G401 (cell line): ENCODE results near the gene KRTAP5-9. TPM values are rescaled to one million over a fixed set of nuclear protein-coding genes. Genes with fewer than 3 reads are reported as not detected.
A peak's percentile ranks its signal among the peaks of the same experiment; 100 is the strongest.
"Not testable (repeated sequence)": the region's sequence is repeated elsewhere in the genome, so short reads cannot be mapped to it uniquely, and the experiment has no call there.

Experiments used
- DNase-seq: peaks from one replicate; pipeline ENCODE4 v3.0.0-alpha.2; 2015; ENCODE audit warnings: low spot score
- in situ Hi-C: cut with HindIII; loops from 2 replicates; pipeline ENCODE4 v1.10.0; 2016; ENCODE audit warnings: low sequenced_read_pairs, mixed read lengths
- total RNA-seq: library from RNA; depleted of rRNA; stranded (reverse); fragments of >200 nt; shearing (Covaris generic); gene quantifications from 2 replicates; pipeline ENCODE4 v1.2.3, GENCODE V29; 2014

KRTAP5-9 gene
- total RNA-seq, 1 experiment from 2014 or later = not detected

DNA sequence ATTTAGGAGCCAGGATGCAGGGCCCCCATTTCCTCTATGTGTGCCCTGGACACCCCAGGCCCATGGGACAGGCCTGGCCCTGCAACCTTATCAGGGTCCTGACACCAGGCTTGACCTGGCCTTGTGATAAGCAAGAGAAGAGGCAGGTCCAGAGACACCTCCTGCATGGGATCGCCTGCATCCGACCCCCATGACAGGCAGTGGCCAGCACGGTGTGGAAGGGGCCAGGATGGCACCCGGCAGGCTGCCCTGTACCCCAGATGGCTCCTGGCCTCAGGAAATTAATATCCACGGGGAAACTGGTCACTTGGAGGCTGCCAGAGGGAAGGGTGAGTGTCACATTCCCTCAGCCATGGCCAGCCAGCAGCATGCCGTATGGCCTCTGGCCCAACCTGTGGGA is 6.8 kb downstream of the KRTAP5-9 start:
- in situ Hi-C loops = no loop called here
- no peak for DNase-seq

- no peak for DNase-seq
- in situ Hi-C loops = no loop called here
Measured at GRCh38 chr11:71555508-71555907, 7.3 kb downstream of the KRTAP5-9 start.

DNA sequence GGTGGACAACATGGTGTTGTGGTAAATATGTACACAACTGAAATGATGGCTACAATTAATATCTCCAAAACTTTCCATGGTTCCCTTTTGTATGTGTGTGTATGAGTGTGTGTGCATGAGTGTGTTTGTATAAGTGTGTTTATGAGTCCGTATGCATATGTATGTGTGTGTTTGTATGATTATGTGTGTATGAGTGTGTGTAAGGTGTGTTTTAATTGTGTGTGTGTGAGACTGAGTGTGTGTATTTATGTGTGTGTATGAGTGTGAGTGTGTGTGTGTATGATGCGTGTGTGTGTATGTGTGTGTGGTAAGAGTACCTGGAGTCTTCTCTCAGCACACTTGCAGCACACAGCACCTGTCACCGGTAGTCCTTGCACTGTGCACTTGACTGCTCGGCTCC is 7.8 kb downstream of the KRTAP5-9 start:
- no peak for DNase-seq
- in situ Hi-C loops = no loop called here

GRCh38 chr11:71557257-71557656 is 9.0 kb downstream of the KRTAP5-9 start:
- DNase-seq = no peak
- in situ Hi-C loops = no loop called here

- in situ Hi-C loops = no loop called here
- DNase-seq = peak; percentile 14
Measured at GRCh38 chr11:71558996-71559395, 10.8 kb downstream of the KRTAP5-9 start.

DNA sequence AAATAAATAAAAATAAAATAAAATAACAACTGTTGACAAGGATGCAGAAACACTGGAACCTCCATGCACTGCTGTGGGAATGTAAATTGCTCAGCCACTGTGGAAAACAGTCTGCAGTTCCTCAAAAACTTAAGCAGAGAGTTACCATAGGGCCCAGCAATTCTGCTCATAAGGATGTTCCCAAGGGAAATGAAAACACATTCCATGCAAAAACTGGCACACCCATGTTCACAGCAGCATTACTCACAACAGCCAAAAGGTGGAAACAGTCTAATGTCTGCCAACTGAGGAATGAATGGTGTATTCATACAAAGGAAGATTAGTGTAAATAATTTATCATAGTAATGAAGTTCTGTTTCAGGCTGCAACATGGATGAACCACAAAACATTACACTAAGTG is 13.9 kb downstream of the KRTAP5-9 start:
- in situ Hi-C loops = no loop called here
- no peak for DNase-seq

DNA sequence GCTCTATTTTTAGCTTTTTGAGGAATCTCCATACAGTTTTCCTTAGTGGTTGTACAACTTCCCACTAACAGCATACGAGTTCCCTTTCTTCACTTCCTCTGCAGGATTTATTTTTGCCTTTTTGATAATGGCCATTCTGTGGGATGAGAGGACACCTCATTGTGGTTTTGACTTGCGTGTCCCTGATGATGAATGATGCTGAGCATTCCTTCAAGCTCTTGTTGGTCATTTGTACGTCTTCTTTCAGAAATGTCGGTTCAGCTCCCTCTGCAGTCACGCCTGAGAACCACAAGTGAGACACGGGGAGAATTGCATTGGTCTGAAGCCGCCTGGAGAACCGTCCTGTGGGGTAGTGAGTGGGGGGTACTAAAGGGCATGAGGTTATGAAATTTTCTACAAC is 15.2 kb downstream of the KRTAP5-9 start:
- peak; percentile 16 for DNase-seq
- in situ Hi-C loops = no loop called here

DNA sequence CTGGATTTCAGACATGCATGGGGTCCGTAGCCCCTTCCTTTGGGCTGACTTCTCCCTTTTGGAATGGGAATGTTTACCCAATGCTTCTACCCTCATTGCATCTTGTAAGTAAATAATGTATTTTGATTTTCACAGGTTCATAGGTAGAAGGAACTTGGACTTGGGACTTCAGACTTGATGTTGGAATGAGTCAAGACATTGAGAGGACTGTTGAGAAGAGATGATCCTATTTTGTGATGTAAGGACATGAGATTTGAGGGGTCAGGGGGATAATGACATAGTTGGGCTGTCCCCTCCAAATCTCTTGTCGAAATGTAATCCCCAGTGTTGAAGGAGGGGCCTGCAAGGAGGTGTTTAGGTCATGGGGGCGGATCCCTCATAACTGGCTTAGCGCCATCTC is 16.2 kb downstream of the KRTAP5-9 start:
- DNase-seq = no peak
- in situ Hi-C loops = no loop called here

DNA sequence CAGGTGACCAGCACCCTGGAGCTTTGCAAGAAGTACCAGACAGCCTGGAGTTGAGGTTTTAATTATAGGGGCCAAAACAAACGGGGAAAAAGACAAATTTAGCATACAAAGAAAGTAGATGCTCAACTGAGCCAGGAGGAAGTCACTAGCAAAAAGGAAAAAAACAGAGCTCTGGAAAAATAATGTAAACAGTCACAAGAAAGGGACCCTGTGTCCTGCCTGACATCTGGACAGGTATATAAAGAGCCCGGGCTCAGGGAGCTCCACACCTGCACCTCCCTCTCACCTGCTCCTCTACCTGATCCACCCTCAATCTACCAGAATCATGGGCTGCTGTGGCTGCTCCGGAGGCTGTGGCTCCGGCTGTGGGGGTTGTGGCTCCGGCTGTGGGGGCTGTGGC is 17.0 kb downstream of the KRTAP5-9 start, which contains the start of gene KRTAP5-10:
KRTAP5-10 (plus strand) TSS at position 301 of the 400 bp plus-strand sequence; CDS start at position 326, 25 bp downstream.
- in situ Hi-C loops = no loop called here

DNA sequence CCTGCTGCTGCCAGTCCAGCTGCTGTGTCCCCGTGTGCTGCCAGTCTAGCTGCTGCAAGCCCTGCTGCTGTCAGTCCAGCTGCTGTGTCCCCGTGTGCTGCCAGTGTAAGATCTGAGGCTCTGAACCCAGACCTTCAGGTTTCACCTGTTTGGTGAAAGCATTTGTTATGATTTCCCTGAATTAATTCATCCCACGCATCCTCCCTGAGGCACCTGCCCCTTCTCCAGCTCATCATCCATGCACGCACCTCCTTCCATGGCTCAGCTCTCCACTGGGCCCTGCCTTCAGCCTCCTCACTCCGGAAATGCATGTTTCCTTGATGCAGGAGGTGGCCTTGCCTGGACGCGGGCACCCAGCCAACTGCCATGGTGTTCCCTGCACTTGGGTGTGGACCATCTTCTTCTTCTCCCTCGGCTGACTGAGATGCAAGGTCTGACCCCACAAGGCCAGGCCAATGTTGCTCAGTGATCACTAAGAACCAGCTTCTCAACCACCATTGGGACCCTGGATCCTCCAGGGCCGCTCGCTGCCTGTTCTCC is 17.9 kb downstream of the KRTAP5-9 start:
- in situ Hi-C loops = no loop called here
- peak; percentile 14 for DNase-seq

More for the DNA sequence above, 17.0 kb downstream of the KRTAP5-9 start, which contains the start of gene KRTAP5-10:
- DNase-seq = no peak

DNA sequence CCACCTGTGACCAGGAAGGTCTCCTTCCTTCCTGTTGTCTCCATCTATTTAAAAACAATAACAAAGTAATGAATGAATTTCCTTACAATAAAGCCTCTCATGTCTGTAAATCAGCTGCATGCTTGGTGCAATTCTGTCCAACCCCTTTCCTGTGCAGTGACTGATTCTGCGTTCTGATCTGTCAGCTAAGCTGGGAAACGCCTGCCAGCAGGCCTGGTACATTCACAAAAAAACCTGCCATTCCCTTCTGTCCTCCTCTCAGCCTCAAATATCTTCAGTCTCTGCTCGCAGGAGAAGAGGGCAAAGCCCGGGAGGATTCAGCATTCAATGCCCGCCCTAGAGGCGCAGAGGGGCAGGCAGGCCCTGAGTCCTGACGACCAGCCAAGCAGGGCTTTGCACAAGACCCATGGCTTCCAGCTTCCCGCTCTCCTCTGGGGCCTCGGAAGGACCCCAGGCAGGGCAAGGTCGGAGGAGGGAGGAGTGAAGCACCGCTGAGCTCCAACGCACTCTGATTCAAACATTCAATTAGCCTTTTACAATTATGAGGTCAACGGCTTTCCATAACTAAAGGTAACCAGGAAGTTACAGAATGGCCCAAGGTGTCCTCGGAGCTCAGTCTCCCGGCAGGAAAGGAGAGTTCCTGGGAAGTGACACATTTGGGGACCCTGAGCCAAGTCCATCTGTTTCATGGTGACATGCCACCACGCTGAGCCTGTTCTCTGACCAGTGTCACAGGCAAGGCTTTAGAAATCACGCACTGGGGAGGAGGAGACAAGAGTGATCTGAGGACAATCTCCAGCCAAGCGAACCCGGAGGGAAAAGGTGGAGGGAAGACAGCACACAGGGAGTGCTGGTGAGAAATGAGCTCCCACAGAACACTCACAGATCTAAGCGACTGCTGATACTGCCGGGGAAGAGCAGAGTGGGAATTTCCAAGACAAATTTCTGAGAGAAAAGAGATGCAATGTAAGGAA is 18.7 kb downstream of the KRTAP5-9 start:
- in situ Hi-C loops = not testable (repeated sequence)
- DNase-seq = peak; percentile 65

DNA sequence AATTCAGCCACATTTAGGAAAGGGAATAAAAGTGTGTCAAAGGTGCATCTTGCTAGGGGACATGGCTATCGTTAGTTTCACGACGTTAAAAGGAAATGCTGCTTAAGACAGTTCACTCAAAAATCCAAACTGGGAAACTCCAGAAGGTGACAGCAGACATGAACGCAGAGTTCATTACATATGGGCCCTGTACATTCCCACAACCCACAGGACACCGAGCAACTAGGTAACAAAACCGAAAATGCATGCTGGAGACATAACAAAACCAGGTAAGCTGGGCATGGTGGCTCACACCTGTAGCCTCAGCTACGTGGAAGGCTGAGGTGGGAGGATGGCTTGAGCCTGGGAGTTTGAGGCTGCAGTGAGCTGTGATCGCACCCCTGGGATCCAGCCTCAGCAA is 19.4 kb downstream of the KRTAP5-9 start:
- DNase-seq, in situ Hi-C loops: not testable (repeated sequence)

- in situ Hi-C loops = no loop called here
Measured at GRCh38 chr11:71568704-71569349, 20.6 kb downstream of the KRTAP5-9 start.

GRCh38 chr11:71571101-71571850 is 23.1 kb downstream of the KRTAP5-9 start:
- in situ Hi-C loops, DNase-seq: not testable (repeated sequence)

More at GRCh38 chr11:71568704-71569349, 20.6 kb downstream of the KRTAP5-9 start:
- DNase-seq = no peak

DNA sequence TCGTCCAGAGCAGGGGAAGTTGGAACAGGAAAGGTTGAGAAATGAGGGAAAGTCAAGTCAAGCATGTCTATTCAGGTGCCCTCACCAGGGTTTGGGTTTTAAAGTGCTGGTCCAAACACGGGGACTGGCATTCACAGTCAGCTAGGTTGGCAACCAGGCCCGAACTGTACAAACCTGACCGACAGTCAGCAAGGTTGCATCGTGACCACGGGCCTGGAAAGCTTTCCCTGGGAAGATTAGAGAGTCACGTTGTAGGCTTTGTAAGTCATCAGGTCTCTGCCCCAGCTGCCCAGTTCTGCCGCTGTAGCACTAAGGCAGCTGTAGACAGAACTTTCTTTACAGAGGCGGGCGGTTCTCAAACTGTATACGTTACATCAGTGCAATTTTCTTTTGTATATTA is 24.6 kb downstream of the KRTAP5-9 start:
- DNase-seq = no peak
- in situ Hi-C loops = no loop called here

GRCh38 chr11:71574418-71574817 is 26.2 kb downstream of the KRTAP5-9 start:
- in situ Hi-C loops = no loop called here
- no peak for DNase-seq

- in situ Hi-C loops = no loop called here
- no peak for DNase-seq
Measured at GRCh38 chr11:71575723-71576424, 27.7 kb downstream of the KRTAP5-9 start.

GRCh38 chr11:71576688-71577465 is 28.7 kb downstream of the KRTAP5-9 start:
- DNase-seq, in situ Hi-C loops: not testable (repeated sequence)
